Activated T-helper 17 cell treated with anti-CD3 and anti-CD28 coated beads, Interleukin-2, amount 50 U/mL, for 72 hours (primary cell): ENCODE measurements around the gene ARHGAP6. TPM values are rescaled to one million over a fixed set of nuclear protein-coding genes. Genes with fewer than 3 reads are reported as not detected.
"Not testable (repeated sequence)": the region's sequence is repeated elsewhere in the genome, so short reads cannot be mapped to it uniquely, and the experiment has no call there.

Experiments
- ATAC-seq: fragments of 150-1000 bp; cut with Tn5 transposase; replicated peaks from 2 replicates; pipeline ENCODE4 v1.10.0; 2021; ENCODE audit warnings: mild to moderate bottlenecking, moderate library complexity
- H3K27ac Mint-ChIP-seq: one replicate; pipeline ENCODE4 v1.8.0; 2022; ENCODE audit warnings: mixed read lengths
- H3K27me3 Mint-ChIP-seq: one replicate; pipeline ENCODE4 v1.8.0; 2022; ENCODE audit warnings: mixed read lengths
- H3K36me3 Mint-ChIP-seq: one replicate; pipeline ENCODE4 v1.8.0; 2022; ENCODE audit warnings: low read depth, mild to moderate bottlenecking, mixed read lengths
- H3K4me1 Mint-ChIP-seq: one replicate; pipeline ENCODE4 v1.8.0; 2022; ENCODE audit warnings: mixed read lengths
- H3K4me3 Mint-ChIP-seq: one replicate; pipeline ENCODE4 v1.8.0; 2022; ENCODE audit warnings: mild to moderate bottlenecking, mixed read lengths
- H3K9me3 Mint-ChIP-seq: one replicate; pipeline ENCODE4 v1.8.0; 2022; ENCODE audit warnings: mixed read lengths
- total RNA-seq, 2 donors: library from RNA; stranded (reverse); gene quantifications; one replicate each; pipeline ENCODE4 v1.2.3, GENCODE V29; 2022

Gene ARHGAP6
- total RNA-seq, 2 donors from 2014 or later: not detected

DNA sequence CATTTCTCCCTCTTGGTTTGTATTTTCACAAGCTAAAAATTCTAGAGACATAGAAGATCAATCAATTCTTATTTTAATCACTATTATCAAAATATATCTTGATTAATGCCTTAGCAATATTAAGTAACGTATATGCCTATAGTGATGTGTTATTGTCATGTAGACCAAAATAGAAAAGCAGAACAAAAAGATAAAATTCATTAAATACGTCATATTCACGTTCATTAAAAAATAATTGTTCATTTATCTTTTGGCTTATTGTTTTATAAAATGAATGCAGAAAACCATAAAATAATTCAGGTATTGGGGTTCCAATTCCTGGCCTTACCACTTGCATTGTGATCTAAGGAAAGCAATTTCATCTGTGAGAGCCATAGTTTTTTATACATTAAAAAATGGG lies 300.3 kb downstream of the ARHGAP6 start:
- no peak overlapping the region for H3K27ac Mint-ChIP-seq
- H3K4me3 Mint-ChIP-seq: no peak overlapping the region
- no peak for ATAC-seq
- no peaks in the 10 kb centered on the region for H3K9me3 Mint-ChIP-seq
- no peaks in the 10 kb centered on the region for H3K27me3 Mint-ChIP-seq
- H3K4me1 Mint-ChIP-seq: no peaks in the 10 kb centered on the region
- no peaks in the 10 kb centered on the region for H3K36me3 Mint-ChIP-seq

DNA sequence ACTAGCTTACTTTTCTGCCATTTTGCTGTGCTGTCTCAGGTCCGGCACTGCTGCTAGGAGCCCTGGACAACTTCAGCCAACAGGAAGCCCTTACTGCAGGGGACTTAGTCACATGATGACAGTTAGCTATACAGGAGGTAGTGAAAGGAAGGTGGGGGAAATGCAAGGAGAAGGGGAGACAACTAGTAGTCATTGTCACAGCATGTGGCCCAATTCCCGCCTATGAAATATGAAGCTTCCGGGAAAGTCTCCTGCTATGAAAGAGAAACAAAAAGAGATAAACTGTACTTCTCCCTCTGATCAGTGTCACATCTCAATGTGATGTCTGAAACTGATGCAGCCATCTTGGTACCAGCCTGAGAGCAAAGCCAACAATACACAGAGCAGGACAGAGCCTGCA lies 300.9 kb downstream of the ARHGAP6 start:
- no peaks in the 10 kb centered on the region for H3K9me3 Mint-ChIP-seq
- no peak for ATAC-seq
- no peaks in the 10 kb centered on the region for H3K27me3 Mint-ChIP-seq
- no peak overlapping the region for H3K27ac Mint-ChIP-seq
- no peak overlapping the region for H3K4me3 Mint-ChIP-seq
- H3K4me1 Mint-ChIP-seq: no peaks in the 10 kb centered on the region
- H3K36me3 Mint-ChIP-seq: no peaks in the 10 kb centered on the region

DNA sequence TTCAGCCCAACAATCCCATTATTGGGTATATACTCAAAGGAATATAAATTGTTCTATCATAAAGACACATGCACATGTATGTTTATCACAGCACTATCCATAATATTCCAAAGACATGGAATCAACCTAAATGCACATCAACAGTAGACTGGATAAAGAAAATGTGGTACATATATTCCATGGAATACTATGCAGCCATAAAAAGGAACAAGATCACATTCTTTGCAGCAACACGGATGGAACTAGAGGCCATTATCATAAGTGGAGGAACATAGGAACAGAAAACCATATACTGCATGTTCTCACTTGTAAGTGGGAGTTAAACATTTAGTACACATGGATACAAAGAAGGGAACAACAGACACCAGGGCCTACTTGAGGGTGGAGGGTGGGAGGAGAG lies 301.9 kb downstream of the ARHGAP6 start:
- not testable (repeated sequence) for H3K4me1 Mint-ChIP-seq, H3K36me3 Mint-ChIP-seq, H3K9me3 Mint-ChIP-seq, H3K27me3 Mint-ChIP-seq, ATAC-seq, H3K4me3 Mint-ChIP-seq, H3K27ac Mint-ChIP-seq

DNA sequence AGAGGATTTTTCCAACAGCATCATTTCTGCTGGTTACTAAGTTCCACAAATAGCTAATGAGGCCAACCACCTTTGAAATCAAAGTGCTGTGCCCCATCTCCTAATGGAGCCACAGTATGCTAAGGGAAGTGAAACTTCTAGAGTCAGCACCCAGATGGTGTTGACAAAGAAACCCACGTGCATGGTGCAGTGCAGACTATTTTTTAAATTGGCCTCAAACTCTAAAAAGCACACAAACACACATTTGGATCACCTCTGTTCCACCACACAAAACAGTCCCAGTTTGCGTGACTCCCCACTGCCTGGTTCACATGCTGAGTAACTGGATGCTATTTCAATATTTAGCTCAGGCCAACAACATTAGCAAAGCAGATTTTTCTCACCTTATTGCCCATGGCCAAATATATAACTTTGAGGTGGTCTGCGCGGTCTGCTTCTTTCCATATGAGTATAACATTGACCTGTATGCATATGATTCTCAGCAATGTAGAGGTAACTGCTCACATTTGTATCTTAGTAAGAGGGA lies 302.6 kb downstream of the ARHGAP6 start:
- Mint-ChIP-seq H3K4me3 (no peak overlapping the region), H3K36me3 (no peaks in the 10 kb centered on the region), H3K27ac (no peak overlapping the region), H3K27me3 (no peaks in the 10 kb centered on the region), H3K4me1 (no peaks in the 10 kb centered on the region), H3K9me3 (no peaks in the 10 kb centered on the region)
- ATAC-seq: no peak

DNA sequence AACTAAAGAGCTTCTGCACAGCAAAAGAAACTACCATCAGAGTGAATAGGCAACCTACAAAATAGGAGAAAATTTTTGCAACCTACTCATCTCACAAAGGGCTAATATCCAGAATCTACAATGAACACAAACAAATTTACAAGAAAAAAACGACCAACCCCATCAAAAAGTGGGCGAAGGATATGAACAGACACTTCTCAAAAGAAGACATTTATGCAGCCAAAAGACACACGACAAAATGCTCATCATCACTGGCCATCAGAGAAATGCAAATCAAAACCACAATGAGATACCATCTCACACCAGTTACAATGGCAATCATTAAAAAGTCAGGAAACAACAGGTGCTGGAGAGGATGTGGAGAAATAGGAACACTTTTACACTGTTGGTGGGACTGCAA lies 304.1 kb downstream of the ARHGAP6 start:
- H3K27ac Mint-ChIP-seq, H3K4me3 Mint-ChIP-seq, H3K4me1 Mint-ChIP-seq, H3K36me3 Mint-ChIP-seq, ATAC-seq, H3K9me3 Mint-ChIP-seq, H3K27me3 Mint-ChIP-seq: not testable (repeated sequence)

DNA sequence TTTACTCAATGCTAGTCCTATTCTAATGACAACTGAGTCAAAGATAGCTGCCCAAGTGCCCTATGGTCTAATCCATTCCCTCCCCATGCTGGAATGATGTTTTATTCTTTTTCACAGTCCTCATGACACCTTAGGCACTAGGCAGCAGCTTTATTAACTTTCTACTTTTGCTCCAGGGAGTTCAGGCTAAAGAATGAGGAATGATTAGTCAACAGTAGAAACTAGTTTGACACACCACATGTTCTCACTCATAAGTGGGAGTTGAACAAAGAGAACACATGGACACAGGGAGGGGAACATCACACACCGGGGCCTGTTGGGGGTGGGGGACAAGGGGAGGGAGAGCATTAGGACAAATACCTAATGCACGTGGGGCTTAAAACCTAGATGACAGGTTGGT lies 309.8 kb downstream of the ARHGAP6 start:
- H3K27ac Mint-ChIP-seq, H3K4me1 Mint-ChIP-seq, H3K4me3 Mint-ChIP-seq, ATAC-seq, H3K9me3 Mint-ChIP-seq, H3K36me3 Mint-ChIP-seq, H3K27me3 Mint-ChIP-seq: not testable (repeated sequence)

DNA sequence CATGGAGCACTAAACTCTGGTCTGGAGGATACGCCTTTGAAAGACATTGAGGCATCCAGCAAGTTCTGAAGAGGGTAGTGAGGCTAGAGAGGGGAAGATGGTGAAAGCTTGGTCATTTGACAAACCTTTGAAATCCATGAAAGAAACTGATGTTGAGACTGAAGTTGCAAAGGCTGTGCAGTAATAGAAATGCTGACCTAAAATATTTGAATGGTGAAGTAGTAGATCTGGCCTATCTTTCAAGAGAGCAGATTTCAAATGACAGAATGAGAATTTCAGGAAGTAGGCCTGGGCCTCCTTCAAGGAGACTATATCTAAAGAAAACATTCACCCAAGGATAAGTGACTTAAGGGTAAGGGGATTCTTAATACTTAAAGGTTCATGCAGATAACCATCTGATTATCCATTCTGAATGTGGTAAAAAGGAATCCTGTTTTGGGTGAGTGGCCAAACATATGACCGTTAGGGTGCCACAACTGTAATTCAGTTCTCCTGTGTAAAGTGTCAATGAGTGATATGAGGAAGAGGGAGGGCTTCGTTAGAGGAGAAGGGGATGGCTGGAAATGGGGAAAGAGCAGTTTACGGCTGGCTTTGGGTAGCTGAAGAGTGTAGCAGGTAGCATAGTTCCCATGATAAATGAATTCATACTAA lies 310.3 kb downstream of the ARHGAP6 start:
- no peak for ATAC-seq
- Mint-ChIP-seq H3K36me3 (no peaks in the 10 kb centered on the region), H3K4me3 (no peak overlapping the region), H3K9me3 (no peaks in the 10 kb centered on the region), H3K4me1 (no peaks in the 10 kb centered on the region), H3K27ac (no peak overlapping the region), H3K27me3 (no peaks in the 10 kb centered on the region)

DNA sequence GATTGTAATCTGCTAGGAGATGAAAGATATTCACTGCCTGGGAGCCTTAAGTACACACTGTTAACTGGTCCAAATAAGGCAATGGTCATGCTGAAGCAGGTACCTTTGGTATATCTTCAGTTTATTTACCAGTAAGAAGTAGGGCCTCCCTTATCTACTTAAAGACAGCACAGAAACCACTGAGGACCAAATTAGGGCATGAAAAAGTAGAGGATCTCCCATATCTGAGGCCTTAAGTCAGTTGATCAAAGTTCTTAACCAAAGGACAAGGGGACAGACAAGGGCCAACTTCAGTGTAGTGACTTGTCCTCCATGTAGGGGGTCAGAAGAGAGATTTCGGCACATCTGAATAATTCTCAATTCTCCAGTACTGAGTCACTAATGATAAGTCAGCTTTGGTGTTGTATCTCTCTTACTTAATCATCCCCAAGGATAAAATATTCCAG lies 313.4 kb downstream of the ARHGAP6 start:
- H3K9me3 Mint-ChIP-seq: no peaks in the 10 kb centered on the region
- H3K27ac Mint-ChIP-seq: no peak overlapping the region
- ATAC-seq: no peak
- H3K36me3 Mint-ChIP-seq: no peaks in the 10 kb centered on the region
- no peaks in the 10 kb centered on the region for H3K27me3 Mint-ChIP-seq
- no peak overlapping the region for H3K4me3 Mint-ChIP-seq
- no peaks in the 10 kb centered on the region for H3K4me1 Mint-ChIP-seq

DNA sequence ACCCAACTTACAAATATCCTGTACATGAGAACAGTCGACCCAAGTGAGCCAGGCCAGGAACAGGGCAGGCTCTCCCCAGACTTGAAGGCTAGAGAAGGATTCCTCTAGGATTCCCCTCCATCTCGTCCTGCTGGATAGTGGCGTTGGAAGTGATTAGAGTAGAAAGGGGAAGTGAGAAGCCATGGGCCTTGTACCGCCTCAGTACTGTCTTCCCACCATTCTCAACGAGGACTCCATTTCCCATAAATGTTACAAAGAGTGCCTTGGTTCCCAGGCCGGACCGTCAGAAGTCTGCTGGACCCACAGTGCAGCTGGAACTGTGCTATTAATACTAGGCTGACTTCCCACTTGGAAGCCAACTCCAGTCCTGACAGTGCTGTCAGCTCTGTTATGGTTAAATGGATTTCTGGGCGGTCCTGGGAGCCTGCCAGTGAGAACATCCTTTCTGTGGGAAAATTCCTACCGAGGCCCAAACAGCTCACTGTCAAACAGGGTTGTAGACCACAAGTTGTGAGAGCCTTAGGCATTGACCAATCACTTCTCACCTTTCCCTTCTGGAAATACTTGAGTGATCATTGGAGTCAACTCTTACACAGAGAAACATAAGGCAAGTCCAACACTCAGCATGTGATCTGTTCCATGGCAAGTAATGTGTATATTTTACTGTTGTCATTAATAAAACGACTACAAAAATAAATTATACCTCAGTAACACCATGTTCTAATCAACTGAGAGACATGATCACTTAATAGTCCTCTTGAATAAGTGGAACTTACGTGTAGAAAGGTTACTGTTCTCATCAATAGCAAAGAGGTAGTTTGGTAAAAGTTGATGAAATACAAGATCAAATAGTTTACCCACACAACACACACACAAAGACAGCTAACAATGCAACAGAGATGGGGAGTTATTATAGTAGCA lies 314.1 kb downstream of the ARHGAP6 start:
- H3K9me3 Mint-ChIP-seq: no peaks in the 10 kb centered on the region
- H3K4me1 Mint-ChIP-seq: no peaks in the 10 kb centered on the region
- no peak overlapping the region for H3K4me3 Mint-ChIP-seq
- ATAC-seq: no peak
- no peaks in the 10 kb centered on the region for H3K36me3 Mint-ChIP-seq
- no peak overlapping the region for H3K27ac Mint-ChIP-seq
- H3K27me3 Mint-ChIP-seq: no peaks in the 10 kb centered on the region

DNA sequence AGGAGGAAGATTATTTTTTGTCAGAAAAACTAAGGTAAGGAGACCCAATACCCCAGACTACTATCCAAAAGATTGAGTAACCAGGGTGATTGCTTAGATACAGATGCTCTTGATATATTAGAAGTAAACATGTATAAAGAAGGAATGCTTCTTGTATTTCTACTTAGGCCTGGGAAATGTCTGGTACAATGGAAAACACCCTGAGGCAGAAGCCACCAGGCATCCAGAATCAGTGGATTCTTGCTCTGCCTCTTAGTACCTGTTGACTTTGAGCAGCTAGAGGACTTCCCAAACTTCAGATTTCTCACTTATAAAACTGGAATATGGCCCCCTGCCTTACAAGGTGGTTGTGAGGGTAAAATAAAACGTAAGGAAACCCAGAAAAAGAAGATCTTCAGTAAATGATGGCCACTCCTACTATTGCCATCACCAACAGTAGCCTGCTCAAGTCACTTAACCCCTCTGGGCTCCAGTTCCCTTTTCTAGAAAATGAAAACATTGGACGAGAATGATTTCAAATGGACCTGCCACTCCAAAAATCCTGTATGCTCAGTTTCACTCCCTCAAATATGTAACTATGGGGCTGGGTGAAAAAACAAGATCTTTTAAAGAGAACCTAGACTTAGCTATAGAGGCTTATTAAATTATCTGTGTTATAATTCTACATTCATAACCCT lies 315.9 kb downstream of the ARHGAP6 start:
- Mint-ChIP-seq H3K27me3 (no peaks in the 10 kb centered on the region), H3K27ac (no peak overlapping the region), H3K4me1 (no peaks in the 10 kb centered on the region), H3K36me3 (no peaks in the 10 kb centered on the region), H3K9me3 (no peaks in the 10 kb centered on the region), H3K4me3 (no peak overlapping the region)
- no peak for ATAC-seq

DNA sequence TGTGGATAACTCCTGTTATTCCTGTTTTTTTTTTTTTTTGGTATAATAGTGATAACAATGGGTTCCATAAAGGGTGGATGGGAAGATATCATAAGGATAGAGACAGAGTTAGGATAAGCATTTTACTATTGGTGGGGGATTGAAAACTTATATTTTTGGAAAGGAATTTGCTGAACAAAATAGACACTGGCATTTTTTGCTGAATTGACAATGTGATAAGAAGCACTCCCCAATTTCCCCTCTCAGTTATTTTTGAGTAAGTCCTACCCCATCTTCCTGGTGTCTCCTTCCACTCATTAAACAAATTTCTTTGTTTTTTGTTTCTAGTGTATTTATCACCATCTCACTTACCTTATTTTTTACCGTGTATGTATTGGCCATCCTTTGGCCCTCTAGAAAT lies 316.7 kb downstream of the ARHGAP6 start:
- no peak for ATAC-seq

DNA sequence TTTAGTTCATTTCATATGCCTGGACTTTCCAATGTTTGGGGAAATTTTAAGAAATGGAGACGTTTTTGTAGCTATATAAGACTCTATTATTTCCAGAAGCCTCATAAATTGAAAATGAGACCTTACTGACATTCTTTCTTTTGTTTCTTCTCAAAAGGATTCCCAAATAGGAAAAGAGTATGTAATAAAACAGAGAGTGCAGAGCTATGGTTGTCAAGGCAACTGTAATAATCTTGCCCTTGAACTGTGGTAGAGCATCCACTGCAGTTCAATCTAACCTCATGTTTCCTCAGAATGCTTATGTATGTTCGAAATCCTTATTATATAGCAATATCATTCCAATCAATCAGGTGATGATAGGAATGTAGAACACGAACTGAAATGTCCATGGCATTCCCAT lies 318.4 kb downstream of the ARHGAP6 start:
- no peak overlapping the region for H3K27ac Mint-ChIP-seq
- no peaks in the 10 kb centered on the region for H3K36me3 Mint-ChIP-seq
- ATAC-seq: no peak
- H3K4me3 Mint-ChIP-seq: no peak overlapping the region
- no peaks in the 10 kb centered on the region for H3K4me1 Mint-ChIP-seq
- no peaks in the 10 kb centered on the region for H3K9me3 Mint-ChIP-seq
- no peaks in the 10 kb centered on the region for H3K27me3 Mint-ChIP-seq

More for the DNA sequence above, 316.7 kb downstream of the ARHGAP6 start:
- Mint-ChIP-seq H3K27me3 (no peaks in the 10 kb centered on the region), H3K4me3 (no peak overlapping the region), H3K9me3 (no peaks in the 10 kb centered on the region), H3K4me1 (no peaks in the 10 kb centered on the region), H3K36me3 (no peaks in the 10 kb centered on the region), H3K27ac (no peak overlapping the region)

DNA sequence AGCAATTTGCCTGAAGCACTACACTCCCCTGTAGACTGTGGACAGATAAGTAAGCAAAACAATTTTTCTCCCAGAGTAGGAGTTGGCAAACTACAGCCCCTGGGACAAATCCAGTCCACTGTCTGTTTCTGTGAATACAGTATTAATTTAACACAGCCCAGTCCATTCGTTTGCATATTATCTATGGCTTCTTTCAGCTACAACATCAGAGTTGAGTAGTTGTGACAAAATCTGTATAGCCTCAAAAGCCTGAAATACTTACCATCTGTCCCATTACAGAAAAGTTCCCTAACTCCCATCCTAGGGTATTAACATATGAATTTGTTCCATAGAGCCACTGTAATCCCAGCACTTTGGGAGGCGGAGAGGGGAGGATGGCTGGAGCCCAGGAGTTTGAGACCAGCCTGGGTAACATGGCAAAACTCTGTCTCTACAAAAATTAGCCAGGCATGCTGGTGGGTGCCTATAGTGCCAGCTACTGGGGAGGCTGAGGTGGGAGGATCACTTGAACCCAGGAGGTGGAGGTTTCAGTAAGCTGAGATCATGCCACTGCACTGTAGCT lies 319.5 kb downstream of the ARHGAP6 start:
- Mint-ChIP-seq H3K4me1 (no peaks in the 10 kb centered on the region), H3K36me3 (no peaks in the 10 kb centered on the region), H3K27ac (no peak overlapping the region), H3K9me3 (no peaks in the 10 kb centered on the region), H3K27me3 (no peaks in the 10 kb centered on the region), H3K4me3 (no peak overlapping the region)
- ATAC-seq: no peak

DNA sequence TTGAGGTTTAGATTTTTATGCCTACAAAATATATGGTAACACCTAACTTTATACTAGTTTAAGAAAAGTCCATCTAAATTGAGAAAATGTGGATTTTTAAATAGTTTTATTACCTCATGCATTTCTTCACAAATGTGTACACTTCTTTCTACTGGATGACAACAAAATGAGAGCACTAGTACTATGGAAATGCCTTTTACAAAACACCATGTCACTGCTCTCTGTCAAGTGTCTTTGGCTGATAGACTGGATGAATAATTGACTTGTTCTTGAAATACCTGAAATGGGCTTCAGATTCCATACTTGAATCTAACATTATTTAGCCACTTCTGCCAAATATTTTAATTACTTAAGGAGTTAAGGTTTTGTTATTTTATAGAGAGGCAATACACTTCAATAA lies 323.0 kb downstream of the ARHGAP6 start:
- Mint-ChIP-seq H3K27ac (no peak overlapping the region), H3K9me3 (no peaks in the 10 kb centered on the region), H3K4me1 (no peaks in the 10 kb centered on the region), H3K36me3 (no peaks in the 10 kb centered on the region), H3K4me3 (no peak overlapping the region), H3K27me3 (peaks cover 3% of the 10 kb centered on the region)
- no peak for ATAC-seq
